NCI-H1417 (cell line): ENCODE data around the gene NFATC3.
"Not testable (repeated sequence)": the region's sequence is repeated elsewhere in the genome, so short reads cannot be mapped to it uniquely, and the experiment has no call there.

Experiments used
- DNase-seq, 3 experiments: peaks; one replicate each; lab custom pipeline; 2025; lab: John Stamatoyannopoulos, UW

NFATC3 gene

DNA sequence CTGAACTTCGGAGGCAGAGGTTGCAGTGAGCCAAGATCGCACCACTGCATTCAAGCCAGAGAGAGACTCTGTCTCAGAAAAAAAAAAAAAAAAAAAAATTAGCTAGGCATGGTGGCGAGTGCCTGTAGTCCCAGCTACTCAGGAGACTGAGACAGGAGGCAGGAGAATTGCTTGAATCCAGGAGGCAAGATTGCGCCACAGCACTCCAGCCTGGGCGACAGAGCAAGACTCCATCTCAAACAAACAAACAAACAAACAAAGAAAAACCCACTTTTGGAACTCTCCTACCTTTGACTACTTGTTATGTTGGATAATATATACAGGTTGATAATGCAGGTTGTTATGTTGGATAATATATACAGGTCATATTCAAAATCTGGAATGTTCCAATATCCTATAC is 35.3 kb downstream of the NFATC3 start:
- DNase-seq = not testable (repeated sequence)

DNA sequence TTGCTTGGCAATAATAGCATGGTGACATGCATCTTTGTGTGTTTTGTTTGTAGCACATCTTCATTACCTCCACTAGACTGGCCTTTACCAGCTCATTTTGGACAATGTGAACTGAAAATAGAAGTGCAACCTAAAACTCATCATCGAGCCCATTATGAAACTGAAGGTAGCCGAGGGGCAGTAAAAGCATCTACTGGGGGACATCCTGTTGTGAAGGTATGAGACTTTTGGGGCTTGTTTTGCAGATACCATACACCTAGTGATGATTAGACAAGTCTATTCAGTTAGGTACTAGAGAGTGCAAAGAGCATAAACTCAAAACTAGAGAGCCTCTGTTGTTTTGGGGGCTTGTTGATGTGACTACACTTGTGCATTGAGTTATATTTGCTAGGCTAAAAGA is 41.2 kb downstream of the NFATC3 start:
- no peak for DNase-seq

DNA sequence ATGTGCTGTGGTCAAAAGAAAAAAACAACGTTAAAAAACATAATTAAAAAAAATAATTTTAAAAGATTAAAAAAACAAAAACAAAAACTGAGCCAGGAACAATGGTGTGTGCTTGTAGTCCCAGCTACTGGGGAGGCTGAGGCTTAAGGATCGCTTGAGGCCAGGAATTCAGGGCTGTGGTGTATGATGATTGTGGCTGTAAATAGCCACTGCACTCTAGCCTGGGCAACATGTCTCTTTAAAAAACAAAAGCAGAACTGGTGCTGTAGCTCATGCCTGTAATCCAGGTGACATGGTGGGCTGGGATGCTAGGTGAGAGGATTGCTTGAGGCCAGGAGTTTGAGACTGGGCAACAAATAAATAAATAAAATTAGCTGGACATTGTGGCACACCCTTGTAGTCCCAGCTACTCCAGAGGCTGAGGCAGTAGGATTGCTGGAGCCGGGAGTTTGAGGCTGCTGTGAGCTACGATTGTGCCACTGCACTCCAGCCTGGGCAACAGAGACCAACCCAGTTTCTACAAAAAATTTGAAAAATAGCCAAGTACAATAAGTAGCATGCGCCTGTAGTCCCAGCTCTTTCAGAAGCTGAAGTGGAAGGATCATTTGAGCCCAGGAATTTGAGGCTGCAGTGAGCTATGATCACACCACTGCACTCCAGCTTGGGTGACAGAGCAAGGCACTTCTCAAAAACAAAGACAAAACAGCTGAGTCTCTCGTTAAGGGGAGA is 43.6 kb downstream of the NFATC3 start:
- DNase-seq = no peak

DNA sequence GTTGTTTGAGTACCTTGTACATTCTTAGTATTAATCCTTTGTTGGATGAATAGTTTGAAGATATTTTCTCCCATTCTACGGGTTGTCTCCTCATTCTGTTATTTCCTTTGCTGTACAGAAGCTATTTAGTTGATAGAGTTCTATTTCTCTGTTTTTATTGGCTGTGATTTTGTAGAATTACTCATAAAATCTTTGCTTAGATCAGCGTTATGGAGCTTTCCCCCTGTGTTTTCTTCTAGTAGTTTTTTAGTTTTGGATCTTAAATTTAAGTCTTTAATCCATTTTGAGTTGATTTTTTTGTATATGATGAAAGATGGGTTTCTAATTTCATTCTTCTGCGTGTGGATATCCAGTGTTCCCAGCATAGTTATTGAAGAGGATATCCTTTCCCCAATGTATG is 45.4 kb downstream of the NFATC3 start:
- DNase-seq = no peak

DNA sequence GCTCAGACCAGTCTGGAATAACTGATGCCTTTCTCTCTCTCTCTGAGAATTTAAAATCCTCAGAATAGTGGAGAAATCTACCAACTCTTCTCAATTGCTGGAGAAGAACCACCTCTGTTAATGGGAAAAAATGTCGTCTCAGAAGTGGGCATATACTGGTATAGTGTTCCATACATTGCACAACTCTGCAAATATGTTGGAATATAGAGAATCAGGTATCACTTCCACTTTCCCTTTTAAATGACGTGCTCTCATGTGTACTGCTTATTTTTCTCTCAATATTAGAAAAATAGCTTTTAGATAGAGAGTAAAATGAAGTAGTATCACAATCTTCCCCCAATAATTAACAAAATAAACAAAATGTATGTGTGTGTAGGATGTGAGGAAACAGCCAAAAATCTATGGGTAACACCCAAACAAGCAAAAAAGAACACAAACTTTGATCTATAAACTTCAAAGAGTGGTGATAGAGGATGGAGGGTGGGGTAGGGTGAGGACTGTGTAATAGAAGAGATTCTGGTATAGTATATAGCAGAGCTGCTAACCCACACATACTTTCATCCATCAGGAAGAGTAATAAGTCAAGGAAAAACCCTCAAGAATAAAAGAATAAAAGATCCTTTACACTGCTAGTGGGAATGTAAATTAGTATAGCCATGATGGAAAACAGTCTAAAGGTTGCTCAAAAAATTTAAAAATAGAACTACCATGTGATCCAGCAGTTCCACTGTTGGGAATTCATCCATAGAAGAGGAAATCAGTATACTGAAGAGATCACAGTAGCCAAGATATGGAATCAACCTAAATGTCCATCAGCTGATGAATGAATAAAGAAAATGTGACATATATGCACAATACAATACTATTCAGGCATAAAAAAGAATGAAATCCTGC is 46.9 kb downstream of the NFATC3 start:
- DNase-seq = no peak

DNA sequence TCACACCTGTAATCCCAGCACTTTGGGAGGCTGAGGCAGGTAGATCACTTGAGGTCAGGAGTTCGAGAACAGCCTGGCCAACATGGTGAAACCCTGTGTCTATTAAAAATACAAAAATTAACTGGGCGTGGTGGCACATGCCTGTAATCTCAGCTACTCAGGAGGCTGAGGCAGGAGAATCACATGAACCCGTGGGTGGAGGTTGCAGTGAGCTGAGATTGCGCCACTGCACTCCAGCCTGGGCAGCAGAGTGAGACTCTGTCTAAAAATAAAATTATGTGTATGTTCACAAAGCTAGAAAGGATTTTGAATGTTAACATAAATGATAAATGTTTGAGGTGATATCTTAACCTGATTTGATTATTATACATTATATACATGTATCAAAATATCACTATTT is 47.8 kb downstream of the NFATC3 start:
- DNase-seq = not testable (repeated sequence)

DNA sequence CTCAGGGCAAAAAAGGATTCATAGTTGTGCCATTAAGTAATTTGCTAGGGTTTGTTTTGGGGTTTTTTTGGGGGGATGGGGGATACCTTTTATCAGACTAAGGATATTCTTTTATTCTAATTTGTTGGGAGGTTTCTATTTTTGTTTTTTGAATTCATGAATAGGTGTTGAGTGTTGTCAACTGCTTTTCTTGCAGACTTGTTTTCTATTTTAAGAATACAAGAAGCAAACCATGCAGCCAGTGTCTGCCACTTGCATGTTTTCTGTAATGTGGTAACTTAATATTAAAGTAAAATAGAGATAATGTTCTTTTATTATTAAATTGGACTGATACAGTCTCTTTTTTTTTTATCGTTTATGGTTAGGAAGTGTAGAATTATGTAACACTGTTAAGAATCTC is 49.5 kb downstream of the NFATC3 start:
- DNase-seq = no peak

DNA sequence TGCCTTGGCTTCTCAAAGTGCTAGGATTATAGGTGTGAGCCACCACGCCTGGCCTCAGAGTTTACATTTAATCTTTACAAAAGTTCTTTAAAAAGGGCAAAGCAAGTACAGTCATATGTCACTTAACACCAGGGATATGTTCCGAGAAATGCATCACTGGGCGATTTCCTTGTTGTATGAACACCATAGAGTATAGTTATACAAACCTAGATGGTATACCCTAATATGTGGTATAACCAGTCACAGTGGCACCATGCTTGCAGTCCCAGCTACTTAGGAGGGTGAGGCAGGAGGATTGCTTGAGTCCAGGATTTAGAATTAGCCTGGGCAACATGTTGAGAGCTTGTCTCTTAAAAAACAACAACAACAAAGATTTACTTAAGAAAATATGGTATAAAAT is 51.3 kb downstream of the NFATC3 start:
- DNase-seq = no peak

DNA sequence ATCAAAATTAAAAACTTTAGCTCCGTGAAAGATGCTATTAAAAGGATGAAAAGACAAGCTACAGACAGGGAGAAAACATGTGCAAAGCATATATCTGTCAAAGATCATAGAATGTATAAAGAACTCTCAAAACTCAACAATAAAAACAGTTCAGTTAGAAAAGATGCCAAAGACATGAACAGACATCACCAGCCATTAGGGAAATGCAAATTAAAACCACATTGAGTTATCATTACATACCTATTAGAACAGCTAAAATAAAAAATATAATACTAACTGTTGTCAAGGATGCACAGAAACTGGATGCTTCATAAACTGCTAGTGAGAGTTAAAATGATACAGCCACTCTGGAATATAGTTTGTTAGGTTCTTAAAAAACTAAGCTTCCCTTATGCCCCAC is 58.8 kb downstream of the NFATC3 start:
- DNase-seq = no peak

DNA sequence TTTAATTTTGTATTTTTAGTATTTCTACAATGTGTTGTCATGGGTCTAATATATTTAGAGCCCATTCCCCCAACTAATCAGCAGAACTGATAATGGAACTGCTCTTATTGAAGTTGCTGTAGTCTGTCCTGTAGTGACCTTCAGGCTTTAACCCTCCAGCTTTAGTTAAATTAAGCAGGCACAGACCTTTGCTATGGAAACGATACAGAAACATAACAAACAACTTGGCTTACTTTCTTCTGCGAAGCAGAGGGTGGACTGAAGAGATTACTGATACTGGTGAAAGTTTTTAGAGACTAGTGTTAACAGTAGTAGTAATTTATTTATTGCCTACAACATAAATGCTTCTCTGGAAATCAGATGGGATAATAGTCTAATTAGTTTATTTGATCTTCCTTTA is 61.4 kb downstream of the NFATC3 start:
- no peak for DNase-seq

DNA sequence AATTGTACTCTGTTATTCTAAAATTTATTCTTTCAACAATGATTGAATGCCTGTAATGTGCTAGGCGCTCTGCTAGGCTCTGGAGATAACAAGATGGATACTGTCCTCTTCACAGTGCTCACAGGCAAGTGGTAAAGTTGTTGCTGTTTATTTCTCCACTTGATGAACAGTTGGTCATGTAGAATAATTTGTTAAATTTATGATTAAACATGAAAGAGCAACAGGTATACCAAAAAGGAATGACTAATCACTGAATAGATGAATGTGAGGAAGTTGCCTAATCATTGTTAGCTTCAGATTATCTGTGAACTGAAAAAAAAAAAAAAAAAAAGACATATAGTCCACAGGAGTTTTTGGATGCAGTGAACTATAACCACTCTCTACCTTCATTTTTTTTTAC is 62.3 kb downstream of the NFATC3 start:
- DNase-seq = no peak

DNA sequence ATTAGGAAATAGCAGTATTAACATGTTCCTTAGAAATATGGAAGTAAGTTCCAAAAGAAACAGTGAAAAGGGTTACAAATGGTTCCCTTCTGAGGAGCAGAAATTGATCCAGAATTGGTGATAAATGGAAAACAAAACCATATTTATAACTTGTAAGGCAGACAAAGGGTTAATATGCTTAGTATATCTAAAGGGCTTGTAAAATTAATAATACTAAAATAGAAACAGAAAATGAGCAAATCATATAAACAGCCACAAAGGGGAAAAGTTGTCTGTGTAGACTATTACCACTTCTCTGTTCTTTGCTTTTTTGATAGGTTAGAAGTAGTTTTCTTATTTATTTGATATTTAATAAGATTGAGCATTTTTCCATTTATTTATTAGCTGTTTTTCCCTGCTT is 64.4 kb downstream of the NFATC3 start:
- DNase-seq = no peak

DNA sequence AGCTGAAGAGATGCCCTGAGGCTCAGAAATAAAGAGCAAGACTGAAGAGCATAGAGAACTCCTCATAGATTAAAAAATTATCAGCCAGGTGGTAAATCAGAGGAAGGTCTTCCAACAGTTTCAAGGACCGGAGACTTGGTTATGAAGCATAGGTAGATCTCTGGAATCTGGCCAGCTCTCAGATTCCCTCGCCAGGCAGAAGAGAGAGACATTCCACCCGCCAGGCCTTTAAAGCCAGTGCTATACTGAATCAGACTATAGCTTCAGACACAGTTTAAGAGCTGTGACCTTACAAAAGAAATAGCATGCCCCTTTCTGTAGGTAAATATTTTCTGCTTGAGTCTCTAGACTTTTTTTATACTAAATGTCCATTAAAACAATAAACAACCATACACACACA is 70.3 kb downstream of the NFATC3 start:
- peak in 1 of 3 experiments; percentile 1 for DNase-seq

DNA sequence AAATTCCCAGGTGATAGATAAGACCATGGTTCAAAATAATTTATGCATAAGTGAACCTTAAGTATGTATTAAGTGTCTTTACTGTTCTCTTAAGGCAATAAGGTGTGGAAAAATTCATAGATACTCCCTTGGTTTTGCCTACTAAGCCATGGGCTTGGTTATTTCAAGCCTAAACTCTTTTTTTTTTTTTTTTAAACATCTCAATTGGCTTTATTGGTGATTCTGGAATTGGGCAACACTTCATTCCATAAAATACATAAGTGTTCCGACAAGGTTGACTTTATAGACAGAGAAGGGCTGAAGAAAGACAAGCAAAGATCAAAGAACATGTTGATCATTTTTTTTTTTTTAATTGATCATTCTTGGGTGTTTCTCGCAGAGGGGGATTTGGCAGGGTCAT is 77.2 kb downstream of the NFATC3 start:
- DNase-seq = no peak

DNA sequence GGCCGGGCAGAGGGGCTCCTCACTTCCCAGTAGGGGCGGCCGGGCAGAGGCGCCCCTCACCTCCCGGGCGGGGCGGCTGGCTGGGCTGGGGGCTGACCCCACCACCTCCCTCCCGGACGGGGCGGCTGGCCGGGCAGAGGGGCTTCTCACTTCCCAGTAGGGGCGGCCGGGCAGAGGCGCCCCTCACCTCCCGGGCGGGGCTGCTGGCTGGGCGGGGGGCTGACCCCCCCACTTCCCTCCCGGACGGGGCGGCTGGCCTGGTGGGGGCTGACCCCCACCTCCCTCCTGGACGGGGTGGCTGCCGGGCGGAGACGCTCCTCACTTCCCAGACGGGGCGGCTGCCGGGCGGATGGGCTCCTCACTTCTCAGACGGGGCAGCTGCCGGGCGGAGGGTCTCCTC is 78.1 kb downstream of the NFATC3 start:
- not testable (repeated sequence) for DNase-seq

DNA sequence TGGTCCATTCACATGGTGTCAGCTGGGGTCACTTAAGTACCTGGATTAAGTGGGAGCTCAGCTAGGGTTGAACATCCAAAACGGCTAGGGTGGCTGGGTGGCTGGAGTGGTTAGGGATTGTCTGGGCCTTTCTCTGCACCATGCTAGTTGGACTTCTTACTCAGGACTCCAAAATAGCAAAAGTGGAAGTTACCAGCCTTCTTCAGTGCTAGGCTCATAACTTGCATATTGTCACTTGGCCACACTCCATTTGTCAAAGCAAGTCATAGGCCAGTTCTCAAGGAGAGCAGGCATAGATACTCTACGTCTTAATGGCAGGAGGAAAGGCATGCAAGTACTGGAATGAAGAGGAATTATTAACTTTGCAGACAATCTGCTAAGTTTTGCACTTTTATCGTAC is 81.1 kb downstream of the NFATC3 start:
- no peak for DNase-seq

DNA sequence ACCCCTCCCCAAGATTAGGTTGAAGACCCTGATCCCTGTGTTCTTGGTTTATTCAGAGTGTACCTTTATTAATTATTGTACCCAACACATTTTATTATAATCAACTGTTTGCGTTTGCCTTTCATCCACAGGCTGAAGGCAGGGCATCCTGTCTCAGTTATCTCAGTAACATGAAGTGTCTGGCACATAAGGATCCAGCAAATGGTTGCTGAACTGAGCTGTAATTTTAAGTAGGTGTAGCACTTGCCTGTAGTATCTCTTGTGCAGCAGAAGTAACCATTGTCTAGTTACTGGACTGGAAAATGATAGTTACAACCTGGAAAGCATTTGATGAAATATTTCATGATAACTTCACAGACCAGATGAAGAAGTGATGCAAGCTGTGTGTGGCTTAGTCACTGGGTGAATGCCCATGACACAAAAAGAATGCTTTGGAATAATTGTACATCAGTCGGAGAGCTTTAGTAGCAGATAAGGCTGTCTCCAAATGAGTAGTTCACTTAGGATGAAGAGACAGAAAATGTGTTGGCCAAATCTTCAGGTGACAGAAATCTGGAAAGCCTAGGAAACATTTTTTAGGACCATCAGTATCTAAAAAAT is 94.1 kb downstream of the NFATC3 start:
- no peak for DNase-seq

DNA sequence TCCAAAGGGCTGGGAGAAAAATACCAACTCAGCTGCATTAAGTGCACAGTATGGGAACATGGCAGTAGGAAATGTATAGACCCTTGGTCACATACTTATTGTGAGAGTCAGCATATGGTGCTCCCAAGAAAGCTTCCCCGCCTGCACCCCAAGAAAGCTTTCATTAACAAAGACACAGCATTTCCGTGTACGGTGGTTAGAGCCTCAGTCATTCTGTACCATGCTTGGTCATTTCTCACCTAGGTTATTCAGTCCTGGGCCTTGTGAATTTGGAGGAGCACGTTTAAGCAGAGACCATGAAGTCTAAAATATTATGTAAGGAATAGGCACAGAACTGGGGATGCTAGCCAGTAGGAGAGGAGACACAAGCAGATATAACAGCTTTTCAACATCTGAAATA is 94.7 kb downstream of the NFATC3 start:
- DNase-seq = no peak

DNA sequence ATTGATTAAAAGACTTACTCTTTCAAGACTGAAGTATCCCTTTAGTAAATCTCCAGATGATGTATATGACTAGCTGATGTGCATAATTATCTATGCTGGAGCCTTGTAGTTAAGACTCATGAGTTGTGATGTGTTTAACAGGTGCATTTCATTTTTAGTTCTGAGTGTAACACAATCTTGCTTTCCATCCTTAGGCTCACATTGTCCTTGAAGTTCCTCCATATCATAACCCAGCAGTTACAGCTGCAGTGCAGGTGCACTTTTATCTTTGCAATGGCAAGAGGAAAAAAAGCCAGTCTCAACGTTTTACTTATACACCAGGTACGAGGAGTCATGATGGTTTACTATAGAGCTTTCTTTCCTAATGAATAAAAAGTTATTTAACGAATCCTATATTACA is 97.9 kb downstream of the NFATC3 start:
- no peak for DNase-seq

DNA sequence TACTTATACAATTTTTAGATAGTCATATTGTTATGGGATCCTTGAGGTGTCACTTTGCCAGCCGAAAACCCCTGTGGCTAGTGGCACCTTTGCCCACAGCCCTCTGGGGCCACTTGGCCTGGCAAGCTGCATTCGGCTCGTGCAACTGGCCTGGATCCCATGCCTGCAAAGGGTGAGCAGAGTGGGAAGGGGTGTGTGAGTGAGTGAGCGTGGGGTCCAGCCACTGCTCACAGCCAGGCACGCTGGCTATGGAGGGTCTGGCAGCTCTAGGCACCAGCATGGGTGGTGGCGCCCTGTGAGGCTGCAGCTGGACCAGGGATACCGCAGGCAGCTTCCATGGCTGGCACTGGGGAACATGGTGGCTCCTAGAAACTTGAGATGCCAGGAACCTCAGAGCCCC is 101.7 kb downstream of the NFATC3 start:
- DNase-seq = no peak

DNA sequence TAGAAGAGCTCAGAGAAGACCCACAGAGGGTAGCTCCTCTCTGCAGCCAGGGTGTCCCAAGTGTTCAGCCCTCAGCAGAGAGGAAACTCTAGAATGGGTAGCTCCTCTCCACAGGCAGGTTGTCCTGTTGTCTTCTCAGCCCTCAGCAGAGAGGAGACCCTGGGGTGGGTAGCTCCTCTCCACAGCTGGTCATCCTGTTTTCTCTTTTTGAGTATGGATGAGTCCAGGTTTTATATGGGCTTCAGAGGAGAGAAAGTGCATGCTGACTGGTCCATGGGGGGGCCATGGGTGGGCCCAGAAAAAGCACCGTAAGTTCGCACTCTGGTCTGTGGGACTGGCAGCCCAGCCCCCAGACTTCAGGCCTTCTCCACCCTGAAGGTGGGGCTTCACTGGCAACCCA is 102.3 kb downstream of the NFATC3 start:
- no peak for DNase-seq

DNA sequence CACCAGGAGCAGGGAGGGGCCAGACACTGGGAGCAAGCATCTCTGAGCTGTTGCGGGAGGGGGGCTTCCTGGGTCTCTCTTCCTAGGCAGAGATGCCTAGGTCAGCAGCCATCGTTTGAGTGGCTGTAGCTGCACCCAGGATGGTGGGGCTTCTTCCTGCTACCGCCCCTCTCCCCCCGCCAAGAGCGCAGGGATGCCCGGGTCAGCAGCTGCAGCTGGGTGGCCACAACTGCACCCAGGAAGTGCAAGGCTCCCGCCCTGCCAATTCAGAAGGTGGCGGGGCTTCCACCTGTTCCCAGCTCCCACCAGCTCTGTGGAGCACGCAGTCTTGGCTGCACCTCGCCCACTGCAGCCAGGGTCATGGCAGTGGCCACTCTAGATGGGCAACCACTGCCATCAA is 103.0 kb downstream of the NFATC3 start:
- DNase-seq = no peak

DNA sequence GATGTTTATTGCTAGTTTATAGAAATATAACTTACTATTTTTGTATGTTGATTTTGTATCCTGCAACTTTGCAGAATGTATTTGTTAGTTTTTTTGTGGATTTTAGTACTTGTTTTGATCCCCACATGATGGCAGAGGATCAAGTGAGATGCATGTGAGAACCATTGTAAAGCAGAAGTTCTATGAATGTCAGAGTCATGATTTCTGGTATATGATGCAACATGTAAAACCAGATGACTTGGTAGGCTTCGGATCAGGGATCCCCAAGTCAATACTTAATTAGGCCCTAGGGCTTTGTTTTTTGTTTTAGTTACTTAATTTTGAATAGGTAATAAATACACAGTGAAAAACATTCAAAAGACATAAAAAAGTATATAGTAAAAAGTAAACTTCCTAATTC is 104.9 kb downstream of the NFATC3 start:
- no peak for DNase-seq
